Mesenchymal stem cell (in vitro differentiated cells and primary cell): ENCODE measurements around the gene S100A14.
"Not testable (repeated sequence)": the region's sequence is repeated elsewhere in the genome, so short reads cannot be mapped to it uniquely, and the experiment has no call there.

Experiments used
- DNase-seq: peaks from one replicate; pipeline ENCODE4 v3.0.0-alpha.2; 2013
- H2AFZ ChIP-seq: one replicate; pipeline ENCODE4 v1.6.1; 2013; ENCODE audit warnings: low read depth, mild to moderate bottlenecking, control low read depth, inconsistent platforms, low read length, moderate library complexity
- H2AK5ac ChIP-seq: 2 replicates; pipeline ENCODE4 v1.6.1; 2013; ENCODE audit warnings: low read length, moderate library complexity, mild to moderate bottlenecking, inconsistent platforms; ENCODE audit not compliant: severe bottlenecking
- H2BK120ac ChIP-seq: one replicate; pipeline ENCODE4 v1.6.1; 2013; ENCODE audit warnings: low read depth, mild to moderate bottlenecking, inconsistent platforms, low read length, moderate library complexity
- H2BK12ac ChIP-seq, 2 experiments: one replicate each; pipeline ENCODE4 v1.6.1; 2013; ENCODE audit warnings: inconsistent platforms in 2 of 2, low read length in 2 of 2, mild to moderate bottlenecking in 2 of 2, moderate library complexity in 2 of 2, control low read depth in 1 of 2
- H2BK15ac ChIP-seq: one replicate; pipeline ENCODE4 v1.6.1; 2013; ENCODE audit warnings: mild to moderate bottlenecking, low read depth, inconsistent platforms; ENCODE audit not compliant: poor library complexity, severe bottlenecking
- H2BK5ac ChIP-seq: 2 replicates; pipeline ENCODE4 v1.6.1; 2013; ENCODE audit warnings: low read depth, mild to moderate bottlenecking, low read length, control low read depth, inconsistent platforms; ENCODE audit not compliant: poor library complexity, severe bottlenecking
- H3K14ac ChIP-seq, 2 experiments: one replicate each; pipeline ENCODE4 v1.6.1; 2013; ENCODE audit warnings: inconsistent platforms in 2 of 2, low read length in 2 of 2, control low read depth in 1 of 2, mild to moderate bottlenecking in 1 of 2, moderate library complexity in 1 of 2
- H3K18ac ChIP-seq, 2 experiments: one replicate each; pipeline ENCODE4 v1.6.1; 2013; ENCODE audit warnings: inconsistent platforms in 2 of 2, low read length in 2 of 2, control low read depth in 1 of 2, low read depth in 1 of 2, mild to moderate bottlenecking in 1 of 2
- H3K23ac ChIP-seq, 2 experiments: one replicate each; pipeline ENCODE4 v1.6.1; 2013; ENCODE audit warnings: inconsistent platforms in 2 of 2, low read length in 2 of 2, mild to moderate bottlenecking in 2 of 2, moderate library complexity in 2 of 2, control low read depth in 1 of 2
- H3K27ac ChIP-seq: 2 replicates; pipeline ENCODE4 v1.5.1; 2013; ENCODE audit warnings: mild to moderate bottlenecking, moderate library complexity, low read length, control low read depth, inconsistent platforms; ENCODE audit not compliant: poor library complexity, severe bottlenecking
- H3K27me3 ChIP-seq, 2 experiments: 2 replicates each; pipeline versions ENCODE4 v1.6.1 to v1.7.0; 2013; ENCODE audit warnings: low read length in 2 of 2, mild to moderate bottlenecking in 2 of 2, moderate library complexity in 2 of 2, control low read depth in 1 of 2, inconsistent platforms in 1 of 2; ENCODE audit not compliant: control insufficient read depth in 1 of 2, insufficient read depth in 1 of 2
- H3K36me3 ChIP-seq, 2 experiments: 2 replicates each; pipeline versions ENCODE4 v1.6.1 to v1.7.0; 2013; ENCODE audit warnings: low read length in 2 of 2, control low read depth in 1 of 2, inconsistent platforms in 1 of 2, low read depth in 1 of 2, mild to moderate bottlenecking in 1 of 2; ENCODE audit not compliant: insufficient read depth in 2 of 2, control insufficient read depth in 1 of 2
- H3K4ac ChIP-seq, 2 experiments: one replicate each; pipeline ENCODE4 v1.6.1; 2013; ENCODE audit warnings: inconsistent platforms in 2 of 2, low read length in 2 of 2, mild to moderate bottlenecking in 2 of 2, moderate library complexity in 2 of 2, control low read depth in 1 of 2, low read depth in 1 of 2
- H3K4me1 ChIP-seq: 2 replicates; pipeline ENCODE4 v1.6.1; 2013; ENCODE audit warnings: low read depth, low read length, control low read depth; ENCODE audit not compliant: control insufficient read depth, insufficient read depth
- H3K4me2 ChIP-seq: 2 replicates; pipeline ENCODE4 v1.6.1; 2013; ENCODE audit warnings: low read length, mild to moderate bottlenecking, inconsistent platforms; ENCODE audit not compliant: poor library complexity, severe bottlenecking
- H3K4me3 ChIP-seq, 2 experiments: 2 replicates each; pipeline versions ENCODE4 v1.5.1 to v1.7.0; 2013; ENCODE audit warnings: low read length in 2 of 2, mild to moderate bottlenecking in 2 of 2, control low read depth in 1 of 2, low read depth in 1 of 2; ENCODE audit not compliant: insufficient read depth in 1 of 2
- H3K79me1 ChIP-seq: replicated peaks from 2 replicates; pipeline ENCODE4 v1.6.1; 2013; ENCODE audit warnings: mild to moderate bottlenecking, control low read depth, low read length, inconsistent platforms; ENCODE audit not compliant: poor library complexity, severe bottlenecking
- H3K9ac ChIP-seq: 2 replicates; pipeline ENCODE4 v1.7.0; 2013; ENCODE audit warnings: mild to moderate bottlenecking, low read length, moderate library complexity
- H3K9me3 ChIP-seq: 2 replicates; pipeline ENCODE4 v1.7.0; 2013; ENCODE audit warnings: mild to moderate bottlenecking, low read length; ENCODE audit not compliant: control insufficient read depth
- H4K8ac ChIP-seq: one replicate; pipeline ENCODE4 v1.6.1; 2013; ENCODE audit warnings: inconsistent platforms, mild to moderate bottlenecking, low read length, moderate library complexity
- H4K91ac ChIP-seq: one replicate; pipeline ENCODE4 v1.6.1; 2013; ENCODE audit warnings: mild to moderate bottlenecking, low read length, inconsistent platforms
- WGBS: methylation state at CpG from one replicate; pipeline ENCODE4 v1.1.7; 2013; ENCODE audit warnings: mixed read lengths; 5-methylcytosine and 5-hydroxymethylcytosine counted together

Gene S100A14

GRCh38 chr1:153588482-153588881, 27.6 kb downstream of the S100A14 start:
- Histone ChIP-seq H2AFZ (no peak overlapping the region), H3K36me3 (no peaks in the 10 kb centered on the region), H3K18ac (no peak overlapping the region), H4K8ac (no peak overlapping the region), H3K23ac (no peak overlapping the region), H3K79me1 (no peaks in the 10 kb centered on the region), H3K27ac (no peak overlapping the region), H2BK120ac (no peak overlapping the region), H3K9ac (no peak overlapping the region), H3K27me3 (no peaks in the 10 kb centered on the region), H3K14ac (no peak overlapping the region), H4K91ac (no peak overlapping the region), H2BK12ac (no peak overlapping the region), H2AK5ac (no peak overlapping the region), H3K4me3 (no peak overlapping the region), H2BK5ac (no peak overlapping the region), H3K4me1 (no peaks in the 10 kb centered on the region), H3K4me2 (no peak overlapping the region), H3K4ac (no peak overlapping the region), H3K9me3 (no peaks in the 10 kb centered on the region), H2BK15ac (no peak overlapping the region)
- WGBS = no CpG with 5 or more reads among the region's 2 CpGs
- DNase-seq = no peak

DNA sequence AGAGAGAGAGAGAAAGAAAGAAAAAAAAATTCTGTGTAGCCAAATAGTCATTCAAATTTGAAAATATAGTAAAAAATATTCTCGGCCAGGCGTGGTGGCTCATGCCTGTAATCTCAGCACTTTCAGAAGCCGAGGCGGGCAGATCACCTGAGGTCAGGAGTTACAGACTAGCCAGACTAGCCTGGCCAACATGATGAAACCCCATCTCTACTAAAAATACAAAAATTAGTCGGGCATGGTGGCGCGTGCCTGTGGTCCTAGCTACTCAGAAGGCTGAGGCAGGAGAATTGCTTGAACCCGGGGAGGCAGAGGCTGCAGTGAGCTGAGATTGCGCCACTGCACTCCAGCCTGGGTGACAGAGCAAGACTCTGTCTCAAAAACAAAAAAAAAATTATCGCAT, 28.1 kb downstream of the S100A14 start:
- not testable (repeated sequence) for H3K23ac ChIP-seq, H3K27me3 ChIP-seq, H3K4me3 ChIP-seq, H2BK5ac ChIP-seq, H4K91ac ChIP-seq, H2BK120ac ChIP-seq, H2AK5ac ChIP-seq, H4K8ac ChIP-seq, H2BK12ac ChIP-seq, H2BK15ac ChIP-seq, H3K4ac ChIP-seq, H3K79me1 ChIP-seq, H3K36me3 ChIP-seq, H3K4me1 ChIP-seq, H3K9me3 ChIP-seq, H3K14ac ChIP-seq, H2AFZ ChIP-seq, H3K4me2 ChIP-seq, DNase-seq, H3K9ac ChIP-seq, H3K27ac ChIP-seq, H3K18ac ChIP-seq
- 97% methylated on average over 8 of the region's 10 CpGs for WGBS

DNA sequence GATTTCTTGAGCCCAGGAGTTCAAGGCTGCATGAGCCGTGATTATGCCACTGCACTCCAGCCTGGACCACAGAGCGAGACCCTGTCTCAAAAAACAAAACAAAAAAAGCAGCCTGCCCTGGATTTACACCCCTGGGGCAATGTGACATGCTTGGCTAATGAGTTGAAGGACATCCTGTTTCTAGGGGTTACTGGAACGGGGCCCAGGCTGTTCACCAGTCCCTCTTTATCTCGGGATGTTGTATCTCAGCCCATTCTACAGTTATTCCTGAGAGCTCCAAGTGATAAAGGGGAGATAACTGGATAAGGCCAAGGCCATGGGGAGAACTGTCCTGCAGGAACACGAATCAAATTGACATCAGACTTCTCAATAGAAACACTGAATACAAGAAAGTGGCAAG, 28.8 kb downstream of the S100A14 start:
- Histone ChIP-seq H3K79me1 (no peaks in the 10 kb centered on the region), H2AK5ac (no peak overlapping the region), H2BK15ac (no peak overlapping the region), H3K36me3 (no peaks in the 10 kb centered on the region), H3K27ac (no peak overlapping the region), H3K4me3 (no peak overlapping the region), H3K18ac (no peak overlapping the region), H3K23ac (no peak overlapping the region), H2AFZ (no peak overlapping the region), H3K4ac (no peak overlapping the region), H2BK5ac (no peak overlapping the region), H3K14ac (no peak overlapping the region), H2BK120ac (no peak overlapping the region), H3K9me3 (no peaks in the 10 kb centered on the region), H4K8ac (no peak overlapping the region), H3K9ac (no peak overlapping the region), H2BK12ac (peak overlapping the region; percentile 14 to 52), H3K27me3 (no peaks in the 10 kb centered on the region), H3K4me1 (no peaks in the 10 kb centered on the region), H4K91ac (no peak overlapping the region), H3K4me2 (no peak overlapping the region)
- 51% methylated on average over 3 of the region's 5 CpGs for WGBS
- DNase-seq = no peak

- WGBS = 67% methylated on average over 1 of the region's 1 CpG
- no peak overlapping the region for H2BK12ac ChIP-seq
- no peaks in the 10 kb centered on the region for H3K4me1 ChIP-seq
- no peaks in the 10 kb centered on the region for H3K27me3 ChIP-seq
- no peak overlapping the region for H3K4ac ChIP-seq
- H2BK120ac ChIP-seq = no peak overlapping the region
- H2BK15ac ChIP-seq = no peak overlapping the region
- H2AK5ac ChIP-seq = no peak overlapping the region
- no peaks in the 10 kb centered on the region for H3K79me1 ChIP-seq
- no peak overlapping the region for H2BK5ac ChIP-seq
- H3K36me3 ChIP-seq = no peaks in the 10 kb centered on the region
- H3K18ac ChIP-seq = no peak overlapping the region
- H3K27ac ChIP-seq = no peak overlapping the region
- no peak overlapping the region for H3K4me2 ChIP-seq
- H3K9me3 ChIP-seq = no peaks in the 10 kb centered on the region
- H3K23ac ChIP-seq = no peak overlapping the region
- no peak overlapping the region for H3K9ac ChIP-seq
- no peak overlapping the region for H3K4me3 ChIP-seq
- H4K91ac ChIP-seq = no peak overlapping the region
- no peak for DNase-seq
- H3K14ac ChIP-seq = no peak overlapping the region
- no peak overlapping the region for H4K8ac ChIP-seq
- no peak overlapping the region for H2AFZ ChIP-seq
These were observed 29.8 kb downstream of the S100A14 start for GRCh38 chr1:153586347-153586746.
